ENCODE results near the gene MAPKAP1. TPM values are rescaled to one million over a fixed set of nuclear protein-coding genes. Genes with fewer than 3 reads are reported as not detected.

MAPKAP1 gene
- polyA plus RNA-seq, 1 donor = 74.5 TPM

- no peak for DNase-seq
These were observed 245.9 kb downstream of the MAPKAP1 start for GRCh38 chr9:125460883-125461635.

GRCh38 chr9:125460346-125460745, 246.7 kb downstream of the MAPKAP1 start:
- DNase-seq = no peak

- DNase-seq = no peak
These were observed 249.7 kb downstream of the MAPKAP1 start for GRCh38 chr9:125457357-125457756.

GRCh38 chr9:125455876-125456275, 251.1 kb downstream of the MAPKAP1 start:
- no peak for DNase-seq

- no peak for DNase-seq
These were observed 251.9 kb downstream of the MAPKAP1 start for GRCh38 chr9:125455132-125455531.

DNA sequence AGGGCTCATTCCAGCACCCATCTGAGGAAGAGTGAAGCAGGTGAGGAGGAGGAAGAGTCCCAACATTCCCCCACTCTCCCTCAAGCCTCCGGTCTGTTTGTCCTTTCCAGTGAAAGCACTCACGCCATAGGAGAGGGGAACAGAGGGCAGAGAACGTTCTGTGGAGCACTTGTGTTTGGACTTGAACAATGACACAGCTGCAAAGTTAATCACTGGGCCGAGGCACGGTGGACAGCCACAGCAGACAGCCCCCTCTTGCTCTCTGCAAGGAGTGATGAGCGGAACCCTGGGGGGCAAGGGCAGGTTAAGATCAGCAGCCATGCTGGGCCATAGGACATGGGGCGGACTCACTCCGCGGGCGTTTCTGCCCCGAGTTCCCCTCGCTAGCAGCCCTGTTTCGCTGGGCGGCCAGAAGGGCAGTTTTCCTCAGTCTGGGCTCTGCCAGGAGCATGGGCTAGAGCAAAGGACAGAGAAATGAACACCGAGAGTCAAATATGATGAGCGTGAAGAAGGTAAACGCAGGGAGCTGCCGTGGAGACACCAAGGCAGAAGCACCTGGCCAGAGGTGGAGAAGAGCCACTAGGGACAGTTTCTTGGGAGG, 259.7 kb downstream of the MAPKAP1 start:
- no peak for DNase-seq

GRCh38 chr9:125446561-125447094, 260.4 kb downstream of the MAPKAP1 start:
- DNase-seq = no peak

DNA sequence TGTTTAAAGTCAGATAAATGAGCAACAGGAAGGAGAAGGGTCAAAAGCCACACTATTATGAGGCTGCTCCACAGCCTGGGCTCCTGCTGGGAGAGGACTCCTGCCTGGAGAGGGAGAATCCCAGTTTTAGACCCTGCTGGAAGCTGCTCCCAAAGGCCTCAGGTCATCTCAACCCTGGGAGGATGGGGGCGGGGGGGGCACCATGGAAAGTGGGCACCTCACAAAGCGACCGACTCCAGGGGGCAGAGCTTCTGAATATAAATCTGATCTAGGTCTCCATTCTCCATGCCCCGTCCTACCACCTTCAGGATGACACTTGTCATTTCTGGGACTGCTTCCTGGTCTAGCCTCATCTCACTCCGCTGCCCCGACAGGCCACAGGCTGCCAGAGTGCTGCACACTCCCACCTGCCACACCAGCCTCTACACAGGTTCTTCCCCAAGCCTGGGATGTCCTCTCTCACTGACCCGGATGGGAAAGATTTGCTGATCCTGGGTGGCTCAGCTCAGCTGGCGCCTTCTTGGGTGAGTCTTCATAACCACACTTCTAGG, 262.0 kb downstream of the MAPKAP1 start:
- no peak for DNase-seq

GRCh38 chr9:125444166-125444565, 262.8 kb downstream of the MAPKAP1 start:
- no peak for DNase-seq

DNA sequence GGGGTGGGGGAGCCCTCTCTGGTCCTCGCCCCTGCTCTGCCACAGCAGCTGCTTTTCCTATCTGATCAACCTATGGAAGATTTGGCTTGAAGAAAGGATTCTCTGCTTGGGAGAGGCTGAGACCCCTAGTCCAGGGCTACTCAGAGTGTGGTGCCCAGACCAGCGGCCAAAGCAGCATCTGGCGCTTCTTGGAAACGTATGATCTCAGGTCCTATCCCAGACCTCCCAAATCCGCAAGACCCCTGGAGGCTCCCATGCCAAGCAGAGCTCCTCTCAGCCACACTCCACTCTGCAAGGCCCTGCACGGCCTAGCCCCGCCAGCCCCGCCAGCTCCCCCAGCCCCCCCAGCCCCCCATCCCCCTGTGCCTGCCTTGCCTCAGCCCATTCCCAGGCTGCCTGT, 263.6 kb downstream of the MAPKAP1 start:
- no peak for DNase-seq

GRCh38 chr9:125442452-125442851, 264.6 kb downstream of the MAPKAP1 start:
- no peak for DNase-seq

GRCh38 chr9:125440411-125440810, 266.6 kb downstream of the MAPKAP1 start:
- DNase-seq = no peak

DNA sequence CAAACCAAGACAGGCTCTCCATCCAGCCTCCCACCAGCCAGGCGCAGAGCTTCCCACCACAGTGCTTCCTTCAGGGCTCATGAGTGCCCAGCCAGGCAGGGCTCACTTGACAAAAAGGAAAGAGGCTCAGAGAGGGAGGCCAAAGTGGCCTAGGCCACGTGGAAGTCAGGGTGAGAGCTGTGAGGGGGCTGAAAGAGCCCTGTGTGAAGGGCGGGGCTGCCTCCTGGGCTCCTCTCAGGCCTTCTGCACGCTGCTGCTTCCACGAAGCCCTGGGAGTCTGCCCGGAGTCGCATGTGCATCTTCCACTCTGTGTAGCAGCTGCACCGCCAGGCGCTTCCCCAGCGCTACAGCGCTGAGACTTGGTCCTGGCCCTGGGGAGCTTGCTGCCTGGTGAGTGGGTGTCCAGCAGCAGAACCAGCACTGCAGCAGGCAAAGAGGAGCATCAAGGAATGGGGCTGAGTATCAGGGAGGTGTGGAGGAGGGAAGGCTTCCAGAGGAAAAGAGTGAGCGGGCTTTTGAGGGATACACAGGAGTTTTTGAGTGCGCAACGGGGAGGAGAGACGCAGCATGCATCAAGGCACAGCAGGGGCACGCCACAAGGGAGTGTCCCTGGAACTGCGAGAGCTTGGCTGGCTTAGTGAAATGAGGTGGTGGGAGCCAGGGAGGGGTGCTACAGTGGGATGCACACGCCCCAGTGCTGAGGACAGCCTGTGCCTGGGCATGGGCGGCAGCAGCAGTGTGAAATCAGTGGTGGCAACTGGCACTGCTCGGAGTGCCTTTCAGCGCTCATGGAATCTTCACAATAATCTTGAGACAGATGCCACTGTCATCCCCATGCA, 267.4 kb downstream of the MAPKAP1 start:
- no peak for DNase-seq

GRCh38 chr9:125438506-125439433, 268.2 kb downstream of the MAPKAP1 start:
- DNase-seq = no peak

- peak; percentile 45 for DNase-seq
These were observed 269.2 kb downstream of the MAPKAP1 start for GRCh38 chr9:125437771-125438221.

GRCh38 chr9:125436613-125437443, 270.2 kb downstream of the MAPKAP1 start:
- no peak for DNase-seq

DNA sequence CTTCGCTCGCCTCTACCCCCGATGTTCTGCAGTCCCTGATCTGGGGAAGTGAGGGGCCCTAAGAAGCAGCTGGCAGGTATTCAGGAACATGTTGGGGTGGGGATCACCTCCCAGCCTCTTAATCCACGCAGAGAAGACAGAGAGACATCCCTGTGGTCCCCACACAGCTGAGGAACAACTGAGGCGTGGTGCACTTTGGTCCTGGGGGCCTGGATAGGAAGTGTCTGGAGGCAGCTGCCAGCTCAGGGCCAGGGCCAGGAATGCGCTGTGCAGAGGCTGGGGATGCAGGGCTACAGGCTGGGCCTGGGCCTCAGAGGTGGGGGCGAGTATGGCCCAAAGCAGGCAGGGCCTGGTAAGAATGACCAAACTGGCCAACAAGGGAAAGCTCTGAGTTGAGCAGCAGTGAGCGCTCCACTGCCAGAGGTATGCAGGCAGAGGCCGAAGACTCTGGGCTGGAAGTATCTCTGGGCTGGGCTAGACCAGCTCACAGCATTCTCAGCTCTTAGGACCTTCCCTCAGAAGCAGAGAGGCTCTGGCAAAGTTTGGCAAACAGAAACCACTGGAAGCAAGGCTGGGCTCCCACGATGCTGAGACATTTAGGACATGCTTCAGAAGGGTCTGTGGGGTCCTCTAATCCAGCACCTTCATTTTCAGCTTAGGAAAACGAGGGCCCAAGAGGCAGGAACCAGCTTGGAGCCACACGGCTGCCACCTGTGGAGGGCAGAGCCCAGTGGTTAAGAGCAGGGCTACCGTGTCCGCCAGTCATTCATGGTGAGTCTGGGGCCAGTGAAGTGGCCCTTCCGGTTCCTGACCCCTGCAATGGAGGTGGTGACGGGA, 271.0 kb downstream of the MAPKAP1 start:
- no peak for DNase-seq

DNA sequence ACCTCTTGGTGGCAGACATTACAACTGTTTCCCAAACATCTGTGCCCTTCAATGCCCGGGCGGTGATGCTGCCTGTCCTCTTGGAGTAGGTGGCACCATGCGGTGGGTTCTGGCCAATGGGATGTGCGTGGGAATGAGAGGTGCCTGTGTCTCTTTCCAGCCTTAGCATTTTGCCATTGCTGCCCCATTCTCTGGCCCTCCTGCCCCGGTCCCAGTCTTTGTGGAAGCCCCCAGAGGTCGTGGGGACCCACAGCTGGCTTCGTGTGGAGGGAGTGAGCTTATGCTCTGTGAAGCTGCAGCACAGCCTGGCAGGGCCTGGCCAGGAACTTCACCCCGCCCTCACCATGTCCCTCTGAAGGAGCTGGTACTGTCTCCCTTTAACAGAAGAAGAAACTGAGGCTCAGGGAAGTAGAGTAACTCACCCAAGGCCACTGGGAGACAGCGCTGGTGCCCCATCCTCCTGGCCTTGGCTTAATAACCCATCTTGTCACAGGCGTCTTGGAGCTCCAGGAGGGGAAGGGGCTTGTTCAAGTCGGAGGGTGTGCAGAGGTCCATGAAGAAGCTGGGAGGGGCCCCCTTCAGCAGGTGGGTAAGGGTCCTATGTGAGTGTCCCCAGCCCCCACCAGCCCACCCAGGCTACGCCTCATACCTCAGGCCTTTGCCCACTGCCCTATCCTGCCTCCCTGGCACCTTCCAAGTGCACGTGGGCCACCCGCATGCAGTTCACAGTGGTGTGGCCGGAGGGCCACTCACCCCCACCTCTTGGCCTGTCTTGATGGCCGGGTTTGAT, 271.8 kb downstream of the MAPKAP1 start:
- DNase-seq = no peak
